Stimulated activated CD4-positive, alpha-beta T cell treated with anti-CD3 and anti-CD28 coated beads, TNF-alpha, amount 100 ng/mL, for 1 hour (primary cell): ENCODE measurements around the gene DNMBP.
"Not testable (repeated sequence)": the region's sequence is repeated elsewhere in the genome, so short reads cannot be mapped to it uniquely, and the experiment has no call there.

Source experiments
- DNase-seq, 3 donors: peaks; one replicate each; pipeline ENCODE4 v3.0.0-alpha.2; 2020; ENCODE audit warnings: low read depth in 3 of 3, low spot score in 1 of 3

The DNMBP gene

DNA sequence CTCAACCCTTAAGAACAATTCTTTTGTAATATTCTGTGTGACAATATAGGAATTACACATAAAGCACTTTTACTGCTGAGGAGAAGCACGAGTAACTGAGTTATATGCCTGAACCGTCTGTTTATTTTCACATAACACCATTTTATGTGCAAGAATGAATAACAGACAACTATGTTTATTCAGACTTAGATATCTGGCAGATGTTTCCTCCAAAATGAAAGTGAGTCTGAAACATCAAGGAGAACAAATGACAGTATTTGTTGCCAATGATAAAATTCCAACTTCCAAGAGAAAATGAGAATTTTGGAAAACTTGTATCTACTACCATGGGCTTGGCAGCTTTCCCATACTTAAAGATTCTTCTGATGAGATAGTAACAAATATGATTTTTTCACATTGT, 51.4 kb downstream of the DNMBP start:
- DNase-seq = no peak

DNA sequence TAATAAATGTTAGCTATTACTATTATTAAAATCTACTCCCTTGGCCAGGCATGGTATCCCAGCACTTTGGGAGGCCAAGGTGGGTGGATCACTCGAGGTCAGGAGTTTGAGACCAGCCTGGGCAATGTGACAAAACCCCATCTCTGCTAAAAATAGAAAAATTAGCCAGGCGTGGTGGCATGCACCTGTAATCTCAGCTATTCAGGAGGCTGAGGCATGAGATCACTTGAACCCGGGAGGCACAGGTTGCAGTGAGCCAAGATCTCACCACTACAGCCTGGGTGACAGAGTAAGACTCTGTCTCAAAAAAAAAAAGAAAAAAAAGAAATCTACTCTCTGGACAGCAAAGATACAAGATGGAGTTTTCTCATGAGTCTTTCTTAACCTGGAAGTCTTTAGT, 56.2 kb downstream of the DNMBP start:
- DNase-seq = not testable (repeated sequence)

DNA sequence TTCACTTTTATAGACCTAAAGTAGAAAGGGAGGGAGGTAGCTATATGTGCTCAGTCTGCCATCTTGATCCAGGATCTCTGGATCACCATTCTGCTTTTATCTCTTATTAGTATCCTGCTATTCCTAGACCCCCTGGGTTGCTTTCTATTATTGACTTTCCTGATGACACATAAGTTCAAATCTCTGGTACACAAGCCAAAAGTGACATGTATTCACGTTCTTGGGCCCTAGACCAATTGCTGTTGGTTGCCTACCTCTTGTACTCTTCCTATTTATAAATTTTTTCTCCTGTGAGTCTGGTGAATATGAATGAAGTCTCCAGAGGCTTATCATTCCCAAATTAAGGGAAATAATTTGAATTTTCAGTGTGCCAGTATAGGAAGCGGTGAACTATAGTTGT, 56.9 kb downstream of the DNMBP start:
- no peak for DNase-seq

DNA sequence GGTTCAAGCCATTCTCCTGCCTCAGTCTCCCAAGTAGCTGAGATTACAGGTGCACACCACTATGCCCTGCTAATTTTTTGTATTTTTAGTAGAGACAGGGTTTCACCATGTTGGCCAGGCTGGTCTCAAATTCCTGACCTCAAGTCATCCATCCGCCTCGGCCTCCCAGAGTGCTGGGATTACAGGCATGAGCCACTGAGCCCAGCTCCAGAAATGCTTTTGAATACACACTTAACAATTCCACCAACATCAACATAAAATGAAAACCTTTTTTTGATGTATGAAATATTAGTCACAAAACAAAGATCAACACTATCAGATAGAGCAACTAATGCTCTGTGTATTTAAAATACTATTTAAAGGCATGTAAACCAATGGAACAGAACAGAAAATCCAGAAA, 63.7 kb downstream of the DNMBP start:
- DNase-seq = not testable (repeated sequence)

DNA sequence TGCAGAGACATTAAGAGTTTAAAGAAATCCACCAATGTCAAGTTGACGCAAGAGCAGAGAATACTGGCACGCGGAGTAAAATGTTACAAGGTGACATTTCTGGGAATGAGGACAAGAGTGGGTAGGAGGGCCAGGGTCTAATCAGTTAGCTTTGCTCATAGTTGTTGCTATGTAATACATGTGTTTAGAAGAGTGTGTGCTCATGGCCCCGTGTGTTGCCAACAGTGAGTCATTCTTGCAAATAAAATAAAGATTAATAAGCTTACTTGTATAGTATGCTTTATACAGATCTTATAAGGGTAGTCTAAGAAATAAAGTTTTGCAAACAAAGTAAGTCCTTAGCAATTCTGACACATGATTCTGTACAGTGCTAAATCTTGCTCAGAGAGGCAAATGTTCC, 64.5 kb downstream of the DNMBP start:
- no peak for DNase-seq

DNA sequence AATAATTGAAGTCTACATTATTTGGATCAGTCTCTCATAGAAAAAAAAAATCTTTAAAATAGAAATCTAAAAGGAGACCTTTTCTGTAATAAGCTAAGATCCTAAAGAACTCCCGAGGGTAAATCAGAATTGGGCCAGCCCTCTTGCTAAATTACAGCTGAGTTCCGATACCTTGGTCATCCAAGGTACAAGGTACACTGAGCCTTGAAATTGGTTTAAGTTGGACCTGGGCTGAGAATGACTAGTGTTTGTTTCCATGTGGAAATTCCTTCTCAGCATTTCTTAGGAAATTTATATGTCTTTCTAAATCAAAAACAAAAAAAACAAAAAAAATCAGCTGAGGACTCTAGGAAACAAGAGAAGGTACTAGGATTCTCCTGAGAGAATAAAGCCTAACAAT, 64.9 kb downstream of the DNMBP start:
- DNase-seq = no peak

DNA sequence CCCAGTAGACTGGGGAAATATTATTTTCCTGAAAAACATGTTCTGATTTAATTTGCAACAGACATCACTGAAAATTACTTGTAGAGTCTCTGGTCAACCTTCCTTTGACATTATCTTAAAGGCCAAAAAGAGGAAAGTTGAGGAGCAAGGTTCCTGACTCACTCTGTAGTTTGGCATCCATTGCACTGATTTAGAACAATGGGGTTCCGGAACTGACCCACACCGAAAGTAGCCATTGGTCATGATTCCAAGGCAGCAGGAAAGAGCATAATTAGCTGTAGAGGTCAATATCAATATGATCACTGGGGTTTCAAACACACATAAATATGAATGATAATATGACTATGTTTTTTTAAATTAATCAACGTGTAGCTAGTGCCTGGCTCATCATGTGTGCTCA, 65.8 kb downstream of the DNMBP start:
- no peak for DNase-seq

DNA sequence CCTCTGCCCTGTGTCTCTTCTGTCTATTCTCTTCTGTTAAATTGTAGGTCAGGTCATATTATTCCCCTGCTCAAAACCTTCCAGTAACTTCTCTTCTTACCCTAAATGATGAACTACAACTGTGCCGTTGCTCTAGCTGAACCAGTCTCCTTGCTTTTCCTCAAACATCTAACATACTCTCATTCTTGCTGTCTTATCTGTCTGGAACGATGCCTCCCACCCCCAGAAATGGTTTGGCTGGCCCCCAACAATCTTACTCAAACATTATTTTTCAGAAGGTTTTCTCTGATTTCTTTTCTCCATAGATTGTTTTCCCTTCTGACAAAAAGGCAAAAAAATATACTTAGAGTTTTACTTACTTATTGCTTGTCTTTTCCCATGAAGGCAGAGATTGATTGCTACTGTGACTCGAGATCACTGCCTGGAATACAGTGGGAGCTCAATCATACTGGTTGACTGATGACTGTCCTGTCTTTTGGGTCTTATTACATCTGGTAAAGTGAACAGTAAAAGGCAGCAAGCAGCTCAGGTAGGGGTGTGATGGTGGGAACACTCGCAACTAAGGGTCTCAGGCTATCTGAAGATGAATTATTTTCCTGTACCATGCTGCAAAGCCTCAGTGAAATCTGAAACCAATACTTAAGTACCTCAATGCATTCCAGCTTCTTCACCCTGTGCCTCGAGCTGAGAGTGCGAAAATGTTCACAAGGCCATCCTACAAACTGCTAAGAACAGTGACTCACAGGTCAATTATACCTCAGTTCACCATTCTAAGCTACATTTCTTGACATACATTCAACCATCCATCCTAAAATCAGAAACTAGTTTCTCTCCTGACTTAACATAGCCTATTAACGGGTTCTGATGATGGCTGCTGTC, 67.6 kb downstream of the DNMBP start:
- no peak for DNase-seq

DNA sequence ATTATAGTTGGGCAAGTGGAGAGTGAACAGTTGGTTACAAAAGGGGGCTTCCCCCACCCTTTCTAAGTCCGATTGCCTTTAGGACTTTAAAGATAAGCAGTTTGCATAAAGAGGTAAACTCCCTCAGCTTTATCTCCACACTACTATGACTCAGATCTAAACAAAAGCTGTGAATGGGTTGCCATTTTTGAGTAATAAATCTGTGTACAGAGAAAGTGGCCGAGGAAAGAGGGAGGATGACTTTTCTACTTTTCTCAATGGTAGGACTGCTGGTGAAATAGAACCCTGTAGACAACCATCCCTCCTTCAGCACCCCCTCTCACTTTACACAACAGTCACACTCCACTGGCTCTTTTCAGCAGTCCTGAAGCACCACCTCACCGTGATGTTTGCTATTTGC, 71.2 kb downstream of the DNMBP start:
- no peak for DNase-seq

DNA sequence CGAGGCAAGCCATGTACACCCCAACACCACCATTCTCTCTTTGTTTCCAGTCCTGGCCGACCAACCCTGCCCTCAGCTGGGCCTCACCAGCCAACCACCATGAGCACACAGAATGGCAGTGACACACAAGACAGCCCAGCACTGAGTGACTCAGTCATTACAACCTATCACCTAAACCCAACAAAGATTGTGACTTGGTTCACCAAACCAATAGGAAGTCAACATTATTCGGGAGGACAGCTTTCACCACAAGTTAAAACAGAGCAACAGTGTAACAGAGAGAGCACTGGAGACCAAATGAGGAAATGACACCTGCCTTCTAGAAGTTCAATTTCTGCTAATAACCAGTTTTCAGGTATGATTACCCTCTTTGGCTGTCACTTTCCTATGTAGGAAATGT, 72.1 kb downstream of the DNMBP start:
- DNase-seq = no peak

DNA sequence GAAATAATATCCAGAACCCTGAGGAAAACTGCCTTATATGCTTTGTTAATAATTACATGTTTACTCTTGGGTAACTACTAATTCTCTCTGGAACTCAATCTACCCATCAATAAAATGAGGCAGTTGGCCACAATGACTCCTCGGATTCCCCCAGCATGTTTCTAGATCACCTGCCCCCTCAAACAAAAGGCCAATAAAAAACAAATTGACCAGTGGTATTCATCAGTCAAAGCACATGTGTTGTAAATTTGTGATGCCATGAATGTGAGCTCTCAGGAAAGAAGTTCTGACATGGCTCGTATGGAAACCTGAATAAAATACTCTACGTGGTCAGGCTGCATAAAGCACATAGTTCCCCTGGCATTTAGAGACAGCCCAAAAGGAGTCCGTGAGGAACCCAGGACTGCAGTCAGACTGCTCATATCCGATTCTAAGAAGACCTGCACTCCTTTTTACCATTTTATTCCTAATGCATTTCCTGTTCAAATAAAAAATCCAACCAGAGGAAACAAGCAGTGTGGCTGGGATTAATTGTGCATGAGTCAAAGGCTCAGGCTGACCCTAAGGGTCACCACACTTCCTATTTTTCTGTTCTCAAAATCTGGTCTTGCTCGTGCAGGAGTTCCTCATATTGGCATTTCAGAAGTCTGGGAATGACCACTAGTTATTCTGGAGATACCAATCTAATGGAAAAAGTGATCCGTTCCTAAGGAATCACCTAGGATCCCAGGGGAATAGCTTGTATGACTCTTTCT, 77.4 kb downstream of the DNMBP start:
- DNase-seq = not testable (repeated sequence)

DNA sequence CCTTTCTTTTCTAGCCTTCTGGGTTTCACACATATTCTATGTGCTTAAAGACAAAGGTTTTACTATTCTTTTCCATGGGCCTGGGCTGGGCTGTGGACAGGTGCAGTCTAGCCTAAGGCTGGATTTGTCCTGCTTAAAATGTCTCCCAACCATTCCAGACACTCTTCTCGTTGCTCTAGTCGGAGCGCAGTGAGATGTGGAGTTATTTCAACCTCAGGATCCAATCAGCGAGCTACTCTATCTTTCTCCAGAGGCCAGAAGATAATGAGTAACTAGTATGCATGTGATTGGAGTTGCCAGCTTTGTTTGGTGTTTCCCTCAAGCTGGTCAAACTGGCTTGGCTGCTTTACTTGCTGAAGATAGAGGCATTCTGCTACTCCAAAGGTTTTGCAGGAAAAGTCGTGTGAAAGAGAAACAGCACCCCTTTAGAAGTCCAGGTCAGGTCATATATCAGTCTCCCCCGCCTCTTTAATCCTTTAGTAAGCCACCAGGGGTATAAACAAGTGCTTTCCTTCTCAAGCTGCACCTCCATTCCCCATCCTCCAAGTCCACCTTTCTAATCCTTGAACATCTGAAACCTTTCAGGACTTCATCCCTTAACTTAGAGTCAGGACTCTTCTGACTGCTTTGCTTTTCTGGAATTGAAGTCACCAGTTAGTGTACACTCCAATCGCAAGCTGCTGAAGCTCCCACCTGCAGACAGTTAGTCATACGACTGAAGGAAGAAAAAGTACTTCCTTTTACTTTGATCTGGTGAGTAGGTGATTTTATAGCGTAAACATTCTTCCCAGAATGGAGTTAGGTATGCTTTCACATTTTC, 78.8 kb downstream of the DNMBP start:
- DNase-seq = no peak

DNA sequence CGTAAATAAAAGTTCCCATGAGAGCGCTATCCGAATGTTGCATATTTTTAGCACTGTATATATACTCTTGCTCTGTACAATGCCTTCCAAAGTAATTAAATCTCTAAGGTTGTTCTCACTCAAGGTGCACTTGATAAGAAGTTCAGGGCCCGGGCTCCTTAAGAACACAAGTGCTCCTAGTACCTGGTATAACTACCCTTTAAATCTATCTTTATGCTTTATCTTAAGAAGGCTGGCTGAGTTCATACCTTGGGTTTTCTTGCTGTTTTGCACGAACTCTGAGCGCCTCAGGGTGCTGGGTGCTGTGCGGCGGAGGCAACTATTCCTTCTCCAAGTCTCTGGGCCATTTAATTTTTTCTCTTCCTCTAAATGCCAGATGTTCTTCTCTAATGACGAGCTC, 80.4 kb downstream of the DNMBP start:
- DNase-seq = no peak

DNA sequence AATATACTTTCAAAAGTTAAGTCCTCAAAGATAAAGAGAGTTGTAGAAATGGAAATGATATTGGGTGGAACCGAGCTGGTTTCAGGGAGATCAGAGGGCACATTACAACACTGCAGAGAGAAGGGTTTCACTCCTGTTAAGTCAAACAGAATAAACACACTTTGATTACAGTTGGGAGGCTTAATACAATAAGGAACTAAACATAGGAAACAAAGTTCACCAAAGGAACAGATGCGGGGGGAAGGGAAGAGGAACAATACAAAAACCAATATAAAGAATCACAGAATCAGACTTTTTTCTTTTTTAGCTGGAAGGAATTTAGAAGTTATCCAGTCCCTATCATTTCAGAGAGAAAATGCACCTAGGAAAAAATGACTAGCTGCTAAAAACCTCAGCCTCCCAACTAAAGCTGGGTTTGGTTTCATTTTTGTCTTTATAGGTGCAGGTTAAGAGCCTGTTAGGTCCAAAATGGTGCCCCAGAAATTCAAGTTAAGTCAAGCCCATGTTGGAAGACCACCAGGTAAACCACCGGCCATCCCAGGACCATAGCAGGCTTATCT, 81.9 kb downstream of the DNMBP start:
- DNase-seq = no peak

DNA sequence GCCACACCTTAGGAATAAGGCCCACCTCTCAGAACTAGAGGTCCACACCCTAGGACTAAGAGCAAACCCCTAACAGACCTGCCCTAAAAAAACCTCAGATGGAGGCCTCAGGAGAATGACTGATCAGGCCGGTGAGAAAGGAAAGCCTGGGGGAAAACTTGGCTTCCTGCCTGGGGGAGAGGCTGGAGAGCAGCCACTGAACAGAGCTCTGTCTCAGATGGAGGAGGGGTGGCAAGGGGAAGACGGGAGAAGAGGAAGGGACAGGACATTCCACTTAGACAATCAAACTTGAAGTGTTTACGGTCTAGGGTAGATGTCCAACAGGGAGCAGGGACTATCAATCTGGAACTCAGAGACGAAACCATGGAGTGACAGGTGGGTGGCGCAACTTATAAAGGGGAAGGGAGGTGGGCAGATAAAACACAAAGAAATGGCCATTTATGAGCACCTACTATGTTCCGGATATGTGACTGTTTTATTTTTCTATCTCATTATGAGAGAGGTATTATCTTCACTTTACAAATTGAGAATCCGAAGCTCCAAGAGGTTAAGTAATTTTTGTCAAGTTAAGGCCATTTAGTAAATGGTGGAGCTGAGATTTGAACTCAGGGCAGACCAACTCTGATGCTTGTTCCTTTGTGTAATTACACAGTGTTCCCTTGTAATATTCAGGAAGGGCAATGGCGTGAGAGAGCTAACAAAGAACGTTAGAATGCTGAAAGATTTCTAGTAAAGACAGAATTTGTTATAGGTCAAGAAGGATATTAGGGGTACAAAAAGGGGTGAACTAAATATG, 82.6 kb downstream of the DNMBP start:
- no peak for DNase-seq

DNA sequence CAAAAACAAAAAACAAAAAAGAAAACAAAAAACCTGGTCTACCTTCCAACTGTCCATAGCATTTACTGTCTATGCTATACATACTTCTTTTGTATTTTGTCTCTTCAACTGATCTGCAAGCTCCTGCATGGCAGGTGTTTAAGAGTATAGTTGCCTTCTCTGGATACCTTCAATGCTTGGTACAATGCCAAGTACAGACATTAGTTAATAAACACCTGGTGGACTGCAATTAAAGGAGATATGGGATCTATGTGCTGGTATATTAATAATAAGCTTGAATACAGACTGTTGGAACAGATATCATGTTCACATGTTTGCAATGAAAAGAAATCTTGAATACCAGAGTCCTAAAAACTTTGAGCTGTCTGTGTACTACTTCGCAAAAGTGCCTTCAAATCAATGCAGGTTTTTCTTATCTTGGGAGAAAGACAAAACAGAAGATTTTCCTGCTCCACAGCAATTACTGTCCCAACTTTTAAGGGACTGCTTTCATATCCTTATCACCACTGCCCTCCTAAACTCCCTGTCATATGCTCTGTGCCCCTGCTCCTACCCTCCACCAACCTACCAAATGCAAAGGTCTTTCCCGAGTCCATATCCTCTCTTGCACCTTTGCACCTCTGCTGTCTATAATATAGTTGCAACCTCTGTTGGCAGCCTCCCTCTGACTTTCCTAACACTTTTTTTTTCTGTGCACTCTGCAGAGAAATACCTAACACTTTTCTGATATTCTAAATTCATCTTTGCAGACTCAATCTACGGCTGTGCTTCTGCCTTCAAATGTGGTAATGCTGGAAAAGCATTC, 85.1 kb downstream of the DNMBP start:
- no peak for DNase-seq

DNA sequence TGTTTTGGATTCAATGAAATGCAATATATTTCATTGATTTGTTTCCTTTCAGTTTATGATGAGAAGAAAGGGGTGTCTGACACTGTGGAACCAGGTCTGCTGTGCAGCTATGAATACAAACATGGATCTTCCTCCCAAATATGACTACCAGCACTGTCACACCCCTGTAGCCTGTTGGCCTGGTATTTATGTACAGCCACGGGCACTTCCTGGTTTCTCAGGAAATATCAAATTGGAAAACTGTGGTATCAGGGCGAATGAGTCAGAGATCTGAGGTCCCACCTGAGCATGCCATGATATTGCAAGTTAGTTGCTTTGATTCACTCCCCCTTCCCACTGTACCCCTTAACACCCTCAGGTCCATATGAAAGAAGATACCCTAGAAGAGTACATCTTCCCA, 87.8 kb downstream of the DNMBP start:
- no peak for DNase-seq

DNA sequence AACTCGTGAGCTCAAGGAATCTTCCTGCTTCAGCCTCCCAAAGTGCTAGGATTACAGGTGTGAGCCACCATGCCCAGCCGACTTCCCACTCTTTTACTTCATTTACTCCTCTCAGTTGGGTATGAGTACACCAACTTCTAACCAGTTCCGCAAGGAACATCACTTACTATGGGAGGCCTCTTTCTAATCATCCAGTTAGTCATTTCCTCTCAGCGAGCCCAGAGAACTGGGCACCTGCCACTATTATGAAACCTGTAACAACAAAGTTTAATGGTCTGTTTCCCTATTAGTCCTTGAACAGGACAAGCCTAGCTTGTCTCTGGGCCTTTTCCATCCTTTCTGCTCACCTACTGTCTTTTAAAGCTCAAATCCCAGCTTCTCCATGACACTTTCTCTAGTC, 88.8 kb downstream of the DNMBP start:
- DNase-seq = no peak

DNA sequence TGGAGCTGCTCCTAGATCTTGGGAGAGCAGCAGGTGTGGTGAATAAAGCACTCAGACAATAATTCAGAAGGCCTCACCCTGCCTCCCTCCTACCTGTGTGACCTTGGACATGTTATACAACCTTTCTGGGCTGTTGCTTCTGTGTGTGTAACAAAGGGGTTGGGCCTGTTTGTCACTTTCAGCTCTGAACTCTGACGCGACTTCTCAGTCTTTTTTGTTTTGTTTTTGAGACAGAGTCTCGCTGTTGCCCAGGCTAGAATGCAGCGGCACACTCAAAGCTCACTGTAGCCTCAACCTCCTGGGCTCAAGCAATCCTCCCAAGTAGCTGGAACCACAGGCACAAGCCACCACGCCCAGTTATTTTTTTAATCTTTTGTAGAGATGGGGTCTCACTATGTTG, 89.3 kb downstream of the DNMBP start:
- DNase-seq = no peak
